Lower leg skin (tissue), 4 donors: ENCODE data around the gene NEGR1. TPM values are rescaled to one million over a fixed set of nuclear protein-coding genes. Genes with fewer than 3 reads are reported as not detected.

Source experiments
- DNase-seq, 2 donors: peaks; one replicate each; pipeline ENCODE4 v3.0.0-alpha.2; 2019; ENCODE audit warnings: low spot score in 2 of 2
- H3K4me3 ChIP-seq: fragments of 200-600 bp; sonication (generic); 2 replicates; pipeline ENCODE4 v1.5.1; 2017; ENCODE audit warnings: mild to moderate bottlenecking, low read depth; ENCODE audit not compliant: poor library complexity, severe bottlenecking
- CTCF ChIP-seq, 3 donors: fragments of 450-650 bp; IDR thresholded peaks; one replicate each; pipeline ENCODE4 v1.5.1; 2016; ENCODE audit warnings: antibody characterized with exemption in 3 of 3, mild to moderate bottlenecking in 3 of 3, moderate library complexity in 2 of 3
- POLR2A ChIP-seq, 2 donors: fragments of 450-650 bp; IDR thresholded peaks; one replicate each; pipeline ENCODE4 v1.6.1; 2016 to 2017; ENCODE audit warnings: antibody characterized with exemption in 2 of 2, mild to moderate bottlenecking in 1 of 2, moderate library complexity in 1 of 2
- WGBS, 2 donors: methylation state at CpG; one replicate each; pipeline ENCODE4 v1.1.5; 2018; 5-methylcytosine and 5-hydroxymethylcytosine counted together
- intact Hi-C: fragments of 100-400 bp; cut with DNase I; formaldehyde crosslinking; loops from one replicate; pipeline ENCODE4 v1.15.0; 2023; ENCODE audit warnings: low total_unique reads
- total RNA-seq, 4 donors: library from RNA; depleted of rRNA; stranded (reverse); fragments of >200 nt; gene quantifications; one replicate each; pipeline ENCODE4 v1.1.0, GENCODE V29; 2016

NEGR1 gene
- total RNA-seq, 4 donors from 2014 or later: 4.1 to 13.6 (median 6.0) TPM

GRCh38 chr1:71461416-71461815 is 820.9 kb downstream of the NEGR1 start:
- TF ChIP-seq CTCF (IDR thresholded peaks at IDR 0.05) (no peak), POLR2A (IDR thresholded peaks at IDR 0.05) (no peak)
- intact Hi-C loops: no loop called here
- whole genome bisulfite sequencing, 2 donors: 69 to 76% methylated on average over 2 of the region's 2 CpGs
- no peak overlapping the region for H3K4me3 ChIP-seq
- no peak for DNase-seq

- H3K4me3 ChIP-seq: no peak overlapping the region
- no peak for DNase-seq
- WGBS, 2 donors: 86 to 89% methylated on average over 7 to 8 of the region's 8 CpGs
- intact Hi-C loops: no loop called here
- TF ChIP-seq POLR2A (IDR thresholded peaks at IDR 0.05): no peak
- no peak for TF ChIP-seq CTCF (IDR thresholded peaks at IDR 0.05)
Observed at GRCh38 chr1:71448444-71448843, 833.9 kb downstream of the NEGR1 start.

- no peak for TF ChIP-seq CTCF (IDR thresholded peaks at IDR 0.05)
- no peak for TF ChIP-seq POLR2A (IDR thresholded peaks at IDR 0.05)
- no peak for DNase-seq
- no peak overlapping the region for H3K4me3 ChIP-seq
- intact Hi-C loops: no loop called here
- 80 to 92% methylated on average over 2 of the region's 2 CpGs for WGBS, 2 donors
Observed at GRCh38 chr1:71438626-71439025, 843.7 kb downstream of the NEGR1 start.

GRCh38 chr1:71435951-71436350 is 846.4 kb downstream of the NEGR1 start:
- intact Hi-C loops: no loop called here
- no peak for TF ChIP-seq POLR2A (IDR thresholded peaks at IDR 0.05)
- TF ChIP-seq CTCF (IDR thresholded peaks at IDR 0.05): no peak
- no peak for DNase-seq
- no peak overlapping the region for H3K4me3 ChIP-seq

GRCh38 chr1:71434240-71434639 is 848.1 kb downstream of the NEGR1 start:
- WGBS, 2 donors: 76 to 91% methylated on average over 1 of the region's 1 CpG

More at GRCh38 chr1:71434240-71434639, 848.1 kb downstream of the NEGR1 start:
- TF ChIP-seq POLR2A (IDR thresholded peaks at IDR 0.05): no peak
- TF ChIP-seq CTCF (IDR thresholded peaks at IDR 0.05): no peak
- DNase-seq: no peak
- intact Hi-C loops: no loop called here
- no peak overlapping the region for H3K4me3 ChIP-seq
